ENCODE measurements around the gene SORT1.
"Not testable (repeated sequence)": the region's sequence is repeated elsewhere in the genome, so short reads cannot be mapped to it uniquely, and the experiment has no call there.

SORT1 gene

DNA sequence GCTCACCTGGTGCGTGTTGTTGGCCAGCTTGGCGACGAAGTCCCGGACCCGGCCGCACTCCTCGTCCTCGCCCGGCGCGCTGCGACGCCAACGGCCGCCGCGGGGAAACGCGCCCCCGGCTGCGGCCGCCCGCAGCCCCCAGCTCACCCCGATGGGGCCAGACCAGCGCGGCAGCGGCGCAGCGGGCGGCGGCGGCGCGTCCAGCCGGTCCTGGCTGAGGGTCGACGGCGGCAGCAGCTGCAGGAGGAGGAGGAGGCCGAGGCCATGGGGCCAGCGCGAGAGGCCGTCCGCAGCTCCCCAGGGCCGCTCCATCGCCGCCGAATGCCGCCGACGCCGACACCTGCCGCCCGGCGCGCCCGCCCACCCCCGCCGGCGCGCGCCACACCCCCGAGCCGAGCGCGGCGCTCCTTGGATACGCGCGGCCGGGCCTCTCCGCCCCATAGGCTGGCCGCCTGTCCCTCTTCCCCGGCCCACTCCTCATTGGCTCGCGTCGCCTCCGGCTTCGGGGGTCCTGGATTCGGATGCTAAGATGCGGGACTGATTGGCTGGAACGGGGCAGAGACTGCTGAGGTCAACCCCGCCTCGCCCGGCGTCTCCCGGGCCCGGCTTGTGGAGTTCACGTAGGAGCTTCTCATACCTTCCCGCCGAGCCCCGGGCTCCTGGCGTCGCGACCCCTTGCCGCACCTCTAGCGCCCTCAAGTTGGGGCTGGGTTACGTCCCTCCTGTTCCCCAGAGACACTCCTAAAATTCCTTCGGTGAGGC, at the start of gene SORT1:
Gene SORT1 (minus strand): TSS at position 338 of the 762 bp plus-strand sequence. CDS start 26 bp downstream, at position 312.
- peak; percentile 65 to 73 for DNase-seq (ENCODE audit: low read depth in 2 of 2)

GRCh38 chr1:109445949-109446695, 48.4 kb upstream of the SORT1 start:
- not testable (repeated sequence) for DNase-seq (ENCODE audit: low read depth in 2 of 2)

DNA sequence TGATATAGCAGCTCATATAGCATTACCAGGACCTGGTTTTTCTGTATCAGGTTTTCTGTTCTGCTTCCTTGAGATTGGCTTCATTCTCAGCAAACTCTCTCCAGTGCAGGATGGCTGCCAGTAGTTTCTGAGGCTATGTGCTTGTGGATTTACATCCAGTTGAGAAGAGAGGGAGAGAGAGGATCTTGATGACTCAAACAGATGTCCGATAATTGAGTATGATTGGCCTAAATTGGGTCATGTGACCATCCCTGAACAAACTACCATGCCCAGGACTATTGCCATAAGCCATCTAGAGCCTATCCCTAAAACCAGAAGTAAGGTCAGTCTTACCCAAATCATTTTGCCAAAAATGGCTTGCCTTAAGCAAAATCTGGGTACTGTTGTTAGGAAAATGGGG, 46.6 kb upstream of the SORT1 start:
- DNase-seq (ENCODE audit: low read depth in 2 of 2) = no peak

DNA sequence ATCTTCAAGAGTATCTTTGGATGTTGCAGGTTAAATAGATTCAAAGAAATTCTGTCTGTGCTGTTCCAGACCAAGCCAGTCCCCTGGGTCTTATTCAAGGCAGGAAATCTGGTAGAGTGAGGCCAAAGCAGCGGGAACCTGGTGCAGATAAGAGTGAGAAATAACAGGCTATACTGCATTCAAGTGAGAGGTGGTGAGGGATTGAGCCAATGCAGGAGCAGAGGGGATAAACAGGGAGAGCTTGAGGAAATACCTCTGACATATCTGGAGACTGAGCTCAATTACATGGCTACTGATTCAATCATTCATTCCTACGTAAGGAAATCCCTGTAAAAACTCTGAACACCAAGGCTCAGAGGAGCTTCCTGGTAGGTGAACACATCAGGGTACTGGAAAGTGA, 45.8 kb upstream of the SORT1 start:
- DNase-seq (ENCODE audit: low read depth in 2 of 2) = no peak

GRCh38 chr1:109441069-109441468, 43.4 kb upstream of the SORT1 start:
- no peak for DNase-seq (ENCODE audit: low read depth in 2 of 2)

DNA sequence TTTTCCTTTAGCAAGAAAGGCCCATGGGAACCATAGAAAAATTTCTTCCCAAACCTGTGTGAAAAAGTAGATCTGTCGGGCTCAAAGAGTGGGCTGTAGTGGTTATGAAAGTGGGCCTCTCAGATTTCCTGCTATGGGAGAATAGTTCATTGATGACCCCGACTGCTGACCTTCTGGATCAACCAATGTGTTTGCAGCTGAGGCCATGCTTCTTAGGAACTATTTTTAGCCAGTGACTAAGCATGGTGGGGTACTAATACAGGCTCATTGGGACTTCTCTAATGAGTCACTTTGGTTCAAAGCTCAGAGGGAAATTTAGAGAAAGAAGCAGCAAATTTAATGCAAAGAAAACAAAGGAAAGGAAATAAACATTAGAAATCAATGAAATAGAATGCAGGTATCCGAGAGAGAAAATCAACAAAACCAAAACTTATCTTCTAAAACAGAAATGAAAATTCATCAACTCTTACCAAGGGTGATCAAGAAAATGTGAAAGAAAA, 41.1 kb upstream of the SORT1 start:
- no peak for DNase-seq (ENCODE audit: low read depth in 2 of 2)

DNA sequence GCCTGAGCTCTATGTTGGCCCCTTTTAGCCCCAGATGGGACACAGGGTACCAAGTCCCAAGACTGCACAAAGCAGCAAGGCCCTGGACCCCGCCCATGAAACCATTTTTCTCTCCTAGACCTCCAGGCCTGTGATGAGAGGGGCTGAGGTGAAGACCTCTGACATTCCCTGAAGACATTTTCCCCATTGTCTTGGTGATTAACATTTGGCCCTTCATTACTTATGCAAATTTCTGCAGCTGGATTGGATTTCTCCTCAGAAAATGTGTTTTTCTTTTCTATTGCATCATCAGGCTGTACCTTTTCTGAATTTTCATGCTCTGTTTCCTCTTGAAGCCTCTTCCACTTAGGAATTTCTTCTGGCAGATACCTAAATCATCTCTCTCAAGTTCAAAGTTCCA, 36.8 kb upstream of the SORT1 start:
- no peak for DNase-seq (ENCODE audit: low read depth in 2 of 2)

DNA sequence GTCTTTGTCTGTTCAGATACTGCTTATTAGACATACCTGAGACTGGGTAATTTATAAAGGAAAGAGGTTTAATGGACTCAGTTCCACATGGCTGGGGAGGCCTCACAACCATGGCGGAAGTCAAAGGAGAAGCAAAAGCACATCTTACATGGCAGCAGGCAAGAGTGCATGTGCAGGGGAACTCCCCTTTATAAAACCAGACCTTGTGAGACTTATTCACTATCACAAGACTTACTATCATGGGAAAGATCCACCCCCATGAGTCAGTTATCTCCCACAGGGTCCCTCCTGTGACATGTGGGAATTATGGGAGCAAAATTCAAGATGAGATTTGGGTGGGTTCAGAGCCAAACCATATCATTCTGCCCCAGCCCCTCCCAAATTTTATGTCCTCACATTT, 35.6 kb upstream of the SORT1 start:
- DNase-seq (ENCODE audit: low read depth in 2 of 2) = no peak

- DNase-seq (ENCODE audit: low read depth in 2 of 2) = no peak
Observed at GRCh38 chr1:109432336-109432735, 34.6 kb upstream of the SORT1 start.

GRCh38 chr1:109427171-109427467, 29.4 kb upstream of the SORT1 start:
- DNase-seq (ENCODE audit: low read depth in 2 of 2) = no peak

- DNase-seq (ENCODE audit: low read depth in 2 of 2) = peak; percentile 91 to 94
Observed at GRCh38 chr1:109426281-109427170, 28.8 kb upstream of the SORT1 start, which contains the start of gene PSMA5. TSS of gene PSMA5 (minus strand) at chr1:109426448. CDS start at chr1:109426330, 118 bp downstream.

DNA sequence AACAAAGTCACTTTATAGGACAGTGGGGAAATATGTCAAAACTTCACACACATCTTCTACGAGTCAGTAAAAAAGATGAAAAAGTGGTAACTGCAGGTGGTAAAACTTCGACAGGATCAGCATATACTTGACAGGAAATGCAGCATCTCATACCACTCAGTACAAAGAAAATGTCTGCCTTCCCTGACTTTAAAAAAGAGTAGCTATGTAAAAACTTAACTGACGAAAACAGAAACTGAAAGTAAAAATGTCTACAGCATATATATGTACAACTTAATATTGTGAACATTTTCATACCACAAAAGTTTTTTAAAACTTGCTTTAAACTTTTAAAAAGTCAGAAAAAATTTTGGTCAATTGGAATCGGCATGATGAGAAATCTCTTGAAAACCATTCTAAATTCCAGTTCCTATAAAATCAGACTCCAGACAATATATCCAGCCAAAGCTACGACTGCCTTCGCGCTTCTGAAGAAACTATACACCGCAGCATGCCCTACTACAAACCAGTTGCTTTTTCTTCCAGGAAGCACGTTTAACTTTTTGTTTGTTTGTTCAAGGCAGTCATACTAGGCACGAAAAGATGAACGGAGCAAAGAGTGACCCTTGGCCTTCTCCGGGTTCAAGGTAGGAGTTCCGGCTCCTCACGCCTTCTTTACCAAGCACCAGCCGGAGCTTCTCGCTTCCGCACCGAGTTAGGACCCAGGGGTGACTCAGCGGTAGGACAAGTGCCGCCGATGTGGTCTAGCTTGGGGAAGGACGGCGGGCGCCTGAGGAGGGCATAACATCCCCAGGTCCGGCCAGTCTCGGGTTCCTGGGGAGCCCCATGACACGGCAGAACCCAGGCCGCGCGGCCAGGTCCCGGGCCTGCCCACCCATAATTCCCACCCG, 27.9 kb upstream of the SORT1 start:
- peak; percentile 58 to 71 for DNase-seq (ENCODE audit: low read depth in 2 of 2)

- DNase-seq (ENCODE audit: low read depth in 2 of 2) = no peak
Observed at GRCh38 chr1:109423498-109423897, 25.8 kb upstream of the SORT1 start.

- no peak for DNase-seq (ENCODE audit: low read depth in 2 of 2)
Observed at GRCh38 chr1:109412551-109412950, 14.8 kb upstream of the SORT1 start.

DNA sequence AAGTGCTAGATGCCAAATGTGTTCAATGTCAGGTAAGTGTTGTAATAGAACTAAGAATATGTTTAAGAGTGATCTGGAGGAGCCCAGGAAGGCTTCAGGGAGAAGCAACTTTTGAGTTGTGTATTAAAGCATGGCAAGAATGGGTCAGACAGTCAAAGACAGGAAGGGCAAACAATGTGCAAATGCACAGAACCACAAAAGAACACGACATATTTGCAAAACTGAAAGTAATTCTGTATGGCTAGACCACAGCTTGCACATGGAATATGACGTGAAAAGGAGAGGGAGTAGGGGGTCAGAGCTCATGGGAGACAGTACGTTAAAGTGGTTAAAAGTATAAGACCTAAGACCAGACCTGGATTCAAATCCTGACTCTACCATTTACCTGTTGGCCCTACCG, 7.1 kb upstream of the SORT1 start:
- no peak for DNase-seq (ENCODE audit: low read depth in 2 of 2)

- DNase-seq (ENCODE audit: low read depth in 2 of 2) = no peak
Observed at GRCh38 chr1:109402025-109402424, 4.3 kb upstream of the SORT1 start.

GRCh38 chr1:109400035-109400655, 2.4 kb upstream of the SORT1 start:
- no peak for DNase-seq (ENCODE audit: low read depth in 2 of 2)

DNA sequence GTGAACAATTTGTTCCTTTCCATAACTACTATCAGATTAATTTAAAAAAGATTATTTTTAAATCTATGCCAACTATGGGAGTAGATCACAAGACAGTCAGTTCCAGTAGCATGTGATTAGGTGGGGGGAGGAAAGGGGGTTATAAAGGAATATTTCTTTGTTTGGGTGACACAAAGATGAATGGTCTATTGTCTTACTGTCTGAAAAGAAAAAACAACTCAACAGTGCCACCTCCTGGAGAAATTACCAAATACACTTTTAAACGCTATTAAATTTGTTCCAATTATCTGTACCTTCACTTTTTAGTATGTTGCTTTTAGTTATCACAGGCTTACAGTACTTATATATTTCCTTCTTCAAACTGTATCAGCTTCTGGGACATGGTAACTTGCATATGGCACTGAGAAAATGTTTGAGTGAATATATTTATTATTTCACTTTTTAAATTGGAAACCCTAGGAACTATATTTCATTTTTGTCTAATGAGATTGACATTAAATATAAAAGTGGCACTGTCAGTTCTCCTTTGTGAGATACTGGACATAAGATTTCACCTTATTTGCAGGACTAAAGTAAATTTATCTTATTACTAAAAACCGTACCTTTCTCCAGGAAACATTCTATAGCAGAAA, 1.7 kb upstream of the SORT1 start:
- DNase-seq (ENCODE audit: low read depth in 2 of 2) = no peak

- no peak for DNase-seq (ENCODE audit: low read depth in 2 of 2)
Observed at GRCh38 chr1:109398343-109399225, 866 bp upstream of the SORT1 start.

Data from stimulated activated CD8-positive, alpha-beta memory T cell treated with anti-CD3 and anti-CD28 coated beads, Interleukin-15, amount 100 ng/mL, for 48 hours (primary cell).